Prostate gland (tissue), 2 donors: ENCODE data around the gene MORN1. TPM values are rescaled to one million over a fixed set of nuclear protein-coding genes. Genes with fewer than 3 reads are reported as not detected.
A peak's percentile ranks its signal among the peaks of the same experiment; 100 is the strongest.

Source experiments
- DNase-seq: peaks from one replicate; pipeline ENCODE4 v3.0.0-alpha.2; 2019; ENCODE audit warnings: low spot score
- H3K27ac ChIP-seq, 2 donors: fragments of 200-600 bp; sonication (generic); 2 replicates each; pipeline ENCODE4 v1.5.1; 2017 to 2019
- H3K27me3 ChIP-seq: fragments of 200-600 bp; sonication (generic); replicated peaks from 2 replicates; pipeline ENCODE4 v1.5.1; 2019; ENCODE audit not compliant: insufficient read depth
- H3K36me3 ChIP-seq, 2 donors: fragments of 200-600 bp; sonication (generic); 1 replicate in 1 of 2; 2 replicates in 1 of 2; pipeline versions ENCODE4 v1.5.1 to v1.8.1; 2017 to 2019
- H3K4me1 ChIP-seq: fragments of 200-600 bp; sonication (generic); replicated peaks from 2 replicates; pipeline ENCODE4 v1.5.1; 2019
- H3K4me3 ChIP-seq, 2 donors: fragments of 200-600 bp; sonication (generic); 2 replicates each; pipeline ENCODE4 v1.5.1; 2017 to 2019
- H3K9me3 ChIP-seq: fragments of 200-600 bp; sonication (generic); 2 replicates; pipeline ENCODE4 v1.5.1; 2017
- CTCF ChIP-seq, 4 experiments: fragments of 200-600 bp in 2 of 4; fragments of 450-650 bp in 2 of 4; sonication (generic) in 2 of 4; IDR thresholded peaks; 1 replicate in 3 of 4; 2 replicates in 1 of 4; pipeline ENCODE4 v1.5.1; 2016 to 2019; ENCODE audit warnings: antibody characterized with exemption in 4 of 4, mild to moderate bottlenecking in 2 of 4, moderate library complexity in 2 of 4
- POLR2A ChIP-seq: fragments of 450-650 bp; IDR thresholded peaks from one replicate; pipeline ENCODE4 v1.6.1; 2016; ENCODE audit warnings: antibody characterized with exemption, mild to moderate bottlenecking
- POLR2AphosphoS5 ChIP-seq: sonication (generic); formaldehyde crosslinking; IDR thresholded peaks from one replicate; pipeline ENCODE4 v1.6.1; 2017; ENCODE audit warnings: antibody characterized with exemption
- WGBS: methylation state at CpG from one replicate; pipeline ENCODE4 v1.1.5; 2018; 5-methylcytosine and 5-hydroxymethylcytosine counted together
- intact Hi-C: fragments of 100-400 bp; cut with DNase I; formaldehyde crosslinking; loops from one replicate; pipeline ENCODE4 v1.14.2; 2022
- total RNA-seq, 2 donors: library from RNA; depleted of rRNA; stranded (reverse); fragments of >200 nt; gene quantifications; one replicate each; pipeline ENCODE4 v1.1.0, GENCODE V29; 2016

Gene MORN1
- total RNA-seq, 2 donors from 2014 or later, result 18.6 to 21.0 TPM

- Histone ChIP-seq H3K9me3 (no peaks in the 10 kb centered on the region), H3K36me3 (no peaks in the 10 kb centered on the region), H3K27ac (peak overlapping the region; percentile 31 to 66), H3K27me3 (no peaks in the 10 kb centered on the region), H3K4me3 (no peak overlapping the region), H3K4me1 (peaks cover 37% of the 10 kb centered on the region)
- intact Hi-C loops, result no loop called here
- DNase-seq, result no peak
- WGBS, result 42% methylated on average over 7 of the region's 7 CpGs
- TF ChIP-seq POLR2A (no peak), POLR2AphosphoS5 (no peak), CTCF (IDR thresholded peaks at IDR 0.05) (no peak)
Observed at GRCh38 chr1:2290171-2290578, 101.2 kb downstream of the MORN1 start.

- TF ChIP-seq CTCF (IDR thresholded peaks at IDR 0.05) (no peak), POLR2AphosphoS5 (no peak), POLR2A (no peak)
- 47% methylated on average over 9 of the region's 9 CpGs for WGBS
- Histone ChIP-seq H3K27me3 (no peaks in the 10 kb centered on the region), H3K4me1 (peaks cover 37% of the 10 kb centered on the region), H3K27ac (peak overlapping the region in 1 of 2 donors; percentile 66), H3K9me3 (no peaks in the 10 kb centered on the region), H3K4me3 (no peak overlapping the region), H3K36me3 (no peaks in the 10 kb centered on the region)
- intact Hi-C loops, result no loop called here
- DNase-seq, result no peak
Observed at GRCh38 chr1:2289607-2290006, 101.7 kb downstream of the MORN1 start.

- intact Hi-C loops, result no loop called here
- 68% methylated on average over 20 of the region's 20 CpGs for WGBS
- no peaks in the 10 kb centered on the region for H3K36me3 ChIP-seq
- H3K4me3 ChIP-seq, result no peak overlapping the region
- peaks cover 37% of the 10 kb centered on the region for H3K4me1 ChIP-seq
- no peaks in the 10 kb centered on the region for H3K9me3 ChIP-seq
- no peak for DNase-seq
- H3K27me3 ChIP-seq, result no peaks in the 10 kb centered on the region
- TF ChIP-seq CTCF (IDR thresholded peaks at IDR 0.05), result no peak
- no peak for TF ChIP-seq POLR2AphosphoS5
- TF ChIP-seq POLR2A, result no peak
- no peak overlapping the region for H3K27ac ChIP-seq
Observed at GRCh38 chr1:2288816-2289536, 102.4 kb downstream of the MORN1 start.

GRCh38 chr1:2288311-2288710 is 103.0 kb downstream of the MORN1 start:
- no peaks in the 10 kb centered on the region for H3K9me3 ChIP-seq
- H3K4me1 ChIP-seq, result peaks cover 37% of the 10 kb centered on the region
- TF ChIP-seq POLR2A (no peak), CTCF (IDR thresholded peaks at IDR 0.05) (no peak), POLR2AphosphoS5 (no peak)
- no peaks in the 10 kb centered on the region for H3K36me3 ChIP-seq
- 76% methylated on average over 10 of the region's 10 CpGs for WGBS
- no peak overlapping the region for H3K4me3 ChIP-seq
- no peak for DNase-seq
- no peak overlapping the region for H3K27ac ChIP-seq
- intact Hi-C loops, result no loop called here
- H3K27me3 ChIP-seq, result no peaks in the 10 kb centered on the region

- DNase-seq, result no peak
- no peaks in the 10 kb centered on the region for H3K36me3 ChIP-seq
- no peaks in the 10 kb centered on the region for H3K9me3 ChIP-seq
- intact Hi-C loops, result no loop called here
- 94% methylated on average over 14 of the region's 14 CpGs for WGBS
- no peak overlapping the region for H3K4me3 ChIP-seq
- no peaks in the 10 kb centered on the region for H3K27me3 ChIP-seq
- no peak for TF ChIP-seq POLR2AphosphoS5
- no peak for TF ChIP-seq POLR2A
- TF ChIP-seq CTCF (IDR thresholded peaks at IDR 0.05), result no peak
- H3K27ac ChIP-seq, result no peak overlapping the region
- H3K4me1 ChIP-seq, result peaks cover 33% of the 10 kb centered on the region
Observed at GRCh38 chr1:2287649-2288048, 103.7 kb downstream of the MORN1 start.
